ENCODE data around the gene SPRR1A.

Gene SPRR1A, protein sequence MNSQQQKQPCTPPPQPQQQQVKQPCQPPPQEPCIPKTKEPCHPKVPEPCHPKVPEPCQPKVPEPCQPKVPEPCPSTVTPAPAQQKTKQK

DNA sequence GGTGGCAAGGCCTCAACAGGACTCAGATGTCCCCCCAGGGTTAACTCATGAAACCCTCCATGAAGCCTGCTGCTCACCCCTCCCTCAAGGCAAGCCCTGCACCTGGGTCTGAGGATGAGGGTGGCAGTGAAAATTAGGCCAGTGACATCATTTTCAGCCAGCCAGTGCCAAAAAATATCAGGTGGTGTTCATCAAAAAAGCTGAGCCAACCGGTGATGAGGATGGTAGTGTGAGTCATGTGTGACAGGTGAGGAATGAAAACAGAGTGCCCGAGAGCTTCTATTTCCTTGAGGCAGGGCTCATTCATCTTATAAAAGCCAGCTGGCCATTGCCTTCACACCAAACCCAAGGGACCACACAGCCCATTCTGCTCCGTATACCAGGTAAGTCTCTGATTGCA lies at the start of gene SPRR1A:
Gene SPRR1A (plus strand): TSS at position 339 of the 400 bp plus-strand sequence. CDS start 1,150 bp downstream, outside the sequence.
- no peak for FAIRE-seq

DNA sequence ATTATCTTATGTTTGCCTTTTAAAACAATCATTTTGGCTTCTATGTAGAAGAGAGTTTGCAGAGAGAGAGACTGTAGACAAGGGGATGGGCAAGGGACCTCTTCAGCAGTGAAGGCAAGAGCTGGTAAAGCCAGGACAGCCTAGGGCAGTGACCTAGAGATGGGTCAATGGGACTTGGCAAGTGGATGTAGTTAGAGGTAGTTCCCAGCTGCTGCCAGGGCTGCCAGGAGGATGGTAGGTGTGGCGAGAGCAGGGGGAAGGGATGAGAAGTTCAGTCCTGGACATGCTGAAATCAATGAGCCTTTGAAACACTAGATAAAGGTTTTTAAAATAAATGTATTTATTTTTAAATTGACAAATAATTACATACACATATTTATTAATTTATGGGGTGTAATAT lies 43.3 kb upstream of the SPRR1A start:
- FAIRE-seq, result no peak

DNA sequence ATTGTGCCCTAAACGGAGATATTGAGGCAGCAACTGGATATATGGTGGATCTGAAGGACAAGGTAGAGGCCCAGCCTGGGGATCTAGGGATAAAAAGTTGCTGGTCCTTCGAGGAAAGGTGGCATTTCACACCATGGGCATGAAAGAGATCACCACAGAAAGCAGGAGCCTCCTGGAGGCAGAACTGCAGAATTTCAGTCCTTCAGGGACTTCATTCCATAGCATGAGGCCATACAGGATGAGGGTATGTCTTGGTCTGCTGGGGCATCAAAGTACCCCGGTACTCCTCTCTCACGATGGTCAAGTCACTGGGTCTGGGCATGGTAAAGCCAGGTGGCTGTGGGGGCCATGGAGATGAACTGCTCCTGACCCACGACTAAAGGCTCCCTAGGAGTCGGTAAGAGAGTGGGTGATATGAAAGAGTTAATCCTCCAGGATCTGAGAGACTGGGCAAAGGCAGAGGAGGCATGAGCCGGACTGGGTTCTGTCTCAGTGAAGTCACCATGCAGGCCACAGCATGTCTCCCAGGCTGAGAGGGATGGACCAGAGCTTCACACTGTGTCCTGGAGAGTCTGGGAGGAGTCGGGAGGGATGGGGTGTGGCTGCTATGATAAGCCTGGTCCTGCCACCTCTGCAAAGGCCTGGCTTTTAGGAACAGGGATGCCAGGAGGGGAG lies 42.7 kb upstream of the SPRR1A start:
- no peak for FAIRE-seq

DNA sequence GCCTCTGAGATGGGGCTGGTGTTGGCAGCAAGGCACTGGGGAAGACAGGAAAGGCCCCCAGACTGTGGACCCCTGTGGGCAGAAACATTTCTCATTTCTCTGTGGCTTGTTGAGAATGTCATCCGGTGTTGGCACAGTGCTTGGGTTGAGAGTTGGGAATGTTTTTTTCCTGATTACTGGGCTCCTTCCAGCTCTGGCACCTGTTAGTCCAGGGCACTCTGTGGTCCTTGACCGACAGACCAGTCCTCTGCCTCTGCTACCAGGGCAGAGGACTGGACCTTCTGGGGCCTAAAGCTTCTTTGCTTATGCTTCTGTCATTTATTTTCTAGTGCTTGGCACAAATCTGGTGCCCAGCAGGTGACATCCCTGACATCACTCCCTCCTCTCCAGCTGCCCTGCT lies 41.7 kb upstream of the SPRR1A start:
- FAIRE-seq, result no peak

DNA sequence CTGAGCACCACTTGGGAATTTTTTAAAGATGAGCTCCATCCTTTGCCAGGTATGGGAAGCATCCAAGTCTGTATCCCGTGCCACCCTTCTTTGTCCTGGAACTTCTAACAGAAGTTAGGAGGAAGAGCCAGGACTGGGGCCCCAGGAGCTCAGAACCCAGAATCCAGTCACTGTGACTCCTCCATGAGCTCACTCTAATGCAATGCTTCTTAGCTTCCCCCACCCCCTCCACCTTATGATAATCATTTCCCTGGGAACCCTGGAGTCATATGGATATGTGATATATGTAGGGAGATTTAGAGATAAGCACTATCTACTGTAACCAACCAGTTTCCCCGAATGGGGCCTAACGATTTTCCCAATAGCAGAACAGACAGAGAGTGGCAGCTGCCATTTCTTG lies 37.6 kb upstream of the SPRR1A start:
- no peak for FAIRE-seq

DNA sequence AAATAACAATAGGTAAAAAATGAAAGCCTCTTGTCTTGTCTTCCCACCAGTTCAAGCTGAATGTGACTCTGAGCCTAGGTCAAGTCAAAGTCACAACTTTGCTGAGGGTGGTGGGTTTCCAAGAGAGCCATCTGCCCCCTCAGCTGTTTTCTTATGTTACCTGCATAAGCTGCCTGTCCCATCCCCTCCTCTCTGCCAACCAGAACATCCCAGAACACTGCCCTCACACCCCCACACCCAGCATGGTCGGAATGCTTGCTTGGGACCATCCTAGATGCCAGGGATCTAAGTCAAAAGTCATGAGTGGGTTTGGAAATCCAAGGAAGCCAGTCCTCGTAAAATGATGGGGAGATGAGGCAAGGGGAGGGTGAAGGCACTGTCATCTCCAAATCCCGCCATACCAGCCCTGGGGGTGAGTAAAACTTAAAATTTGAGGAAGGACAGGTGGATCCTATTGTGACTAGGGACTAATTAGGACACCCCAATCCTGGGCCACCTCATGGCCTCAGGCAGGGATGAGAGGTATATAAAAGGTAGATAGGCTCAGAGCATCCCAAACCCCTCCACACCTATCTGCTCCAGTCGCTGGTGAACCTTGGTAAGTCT lies 37.1 kb upstream of the SPRR1A start, which contains the start of gene SPRR5:
Gene SPRR5 (plus strand): TSS at position 556 of the 606 bp plus-strand sequence. CDS start 1,349 bp downstream, outside the sequence.
- no peak for FAIRE-seq

DNA sequence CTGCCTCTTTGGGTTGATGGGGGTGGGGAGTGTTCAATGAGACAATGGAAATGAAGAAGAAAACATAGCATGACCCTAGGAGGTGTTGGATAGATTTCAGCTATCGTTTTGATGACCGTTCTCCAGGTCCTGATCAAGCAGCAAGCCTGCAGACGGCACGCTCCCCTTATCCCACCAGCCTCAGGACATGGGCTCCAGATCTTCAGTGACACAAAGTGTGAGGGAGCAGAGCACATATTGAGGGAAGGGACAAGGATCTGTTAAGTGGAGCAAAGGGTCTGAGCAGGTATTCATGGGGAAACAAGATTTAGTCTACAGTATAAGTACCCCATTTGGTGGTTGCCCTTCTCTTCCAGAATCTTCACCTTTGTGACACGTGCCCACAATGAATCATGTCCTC lies 32.2 kb upstream of the SPRR1A start:
- no peak for FAIRE-seq

DNA sequence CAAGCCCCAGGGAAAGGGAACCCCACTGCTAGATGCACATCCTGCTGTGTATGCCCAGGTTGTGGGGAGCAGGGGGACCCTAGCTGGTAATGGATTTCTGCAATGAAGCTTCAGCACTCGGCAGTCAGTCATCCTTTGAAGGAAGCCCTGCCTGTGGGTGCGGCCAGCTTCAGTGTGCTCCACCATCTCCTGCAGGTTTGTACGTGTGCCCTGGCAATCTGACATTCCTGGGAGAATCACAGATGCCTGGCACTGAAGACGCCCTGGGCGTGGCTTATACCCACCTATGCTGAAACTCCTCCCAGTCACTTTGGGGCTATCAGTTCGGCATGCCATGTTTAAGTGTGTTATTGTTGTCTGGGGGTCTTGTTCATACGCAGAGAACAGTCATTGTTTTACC lies 30.1 kb upstream of the SPRR1A start:
- FAIRE-seq, result no peak

DNA sequence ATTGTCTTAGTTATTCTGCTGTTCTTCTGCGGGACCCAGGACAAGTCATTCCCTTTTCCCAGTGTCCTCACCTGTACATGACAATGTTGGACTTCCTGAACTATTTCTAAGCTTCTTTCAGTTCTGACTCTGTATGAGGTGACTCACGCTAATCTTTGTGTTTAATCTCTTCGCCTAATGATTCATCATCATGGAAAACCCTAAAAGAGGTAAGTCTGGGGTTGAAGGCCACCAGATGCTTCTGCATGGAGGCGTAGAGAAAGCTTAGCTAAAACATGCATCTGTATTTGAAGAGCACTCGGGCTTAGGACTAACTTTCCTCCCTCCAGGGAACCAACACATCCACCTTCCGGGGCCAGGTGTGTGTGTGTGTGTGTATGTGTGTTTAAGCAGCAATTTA lies 29.4 kb upstream of the SPRR1A start:
- no peak for FAIRE-seq

DNA sequence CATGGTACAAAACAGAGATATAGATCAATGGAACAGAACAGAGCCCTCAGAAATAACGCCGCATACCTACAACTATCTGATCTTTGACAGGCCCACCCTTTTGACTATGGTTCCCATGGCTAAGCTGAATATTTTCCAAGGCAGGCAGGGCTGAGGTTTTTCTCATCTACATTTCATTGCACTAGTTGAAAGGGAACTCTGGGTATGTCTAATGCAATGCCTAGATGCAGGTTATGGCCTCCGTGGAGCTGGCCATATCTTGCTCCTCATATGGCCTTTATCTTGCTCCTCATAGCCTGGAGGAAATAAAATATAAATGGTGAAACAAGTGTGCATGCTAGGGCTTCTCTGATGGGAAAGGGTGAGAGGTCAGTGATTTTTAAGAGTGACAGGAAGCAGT lies 26.3 kb upstream of the SPRR1A start:
- no peak for FAIRE-seq

DNA sequence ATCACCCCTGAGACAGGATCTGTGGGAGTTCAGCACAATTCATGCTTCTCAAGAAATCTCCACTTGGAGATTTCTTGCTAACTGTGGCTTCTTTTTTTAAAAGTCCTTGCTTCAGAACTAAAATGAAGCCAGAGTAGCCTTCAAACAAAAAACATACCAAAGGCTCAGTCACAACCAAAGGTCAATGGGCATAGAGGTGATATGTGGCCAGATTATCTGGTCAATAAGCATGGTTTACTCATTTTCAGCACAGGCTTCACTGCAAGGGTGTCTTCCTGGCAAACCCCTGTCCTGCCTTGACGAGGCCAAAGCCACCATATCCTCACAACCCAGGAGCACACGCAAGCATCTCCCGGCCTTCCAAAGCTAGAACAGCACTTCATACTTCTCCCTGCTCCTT lies 24.6 kb upstream of the SPRR1A start:
- no peak for FAIRE-seq

DNA sequence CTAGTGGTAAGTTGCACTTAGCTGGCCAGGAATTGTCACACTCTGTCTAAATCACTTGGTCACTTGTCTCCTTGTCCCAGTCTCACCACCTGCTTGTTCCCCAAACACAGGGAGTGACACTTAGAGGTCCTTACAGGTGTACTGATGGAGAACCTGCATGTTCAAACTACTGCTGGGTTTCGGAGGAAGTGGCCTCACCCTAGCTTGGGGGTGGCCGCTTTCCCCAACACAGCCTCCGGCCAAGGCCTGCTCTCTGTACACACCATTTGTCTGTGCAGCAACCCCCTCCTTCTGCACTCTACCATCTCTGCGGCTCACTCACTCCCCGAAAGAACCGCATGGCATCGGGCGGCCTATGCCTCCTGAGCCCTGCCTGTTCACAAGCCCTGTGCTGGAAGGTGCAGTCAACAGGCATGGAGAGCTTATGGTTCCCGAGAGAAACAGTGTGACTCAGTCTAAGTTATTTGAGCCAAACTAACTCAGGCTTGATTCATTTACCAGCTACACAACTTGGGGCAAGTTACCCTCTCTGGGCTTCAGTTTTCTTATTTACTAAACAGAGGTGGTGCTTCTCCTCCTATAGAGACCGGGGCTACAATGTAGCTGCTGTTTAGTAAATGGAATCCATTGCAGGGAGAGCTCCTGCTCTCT lies 24.0 kb upstream of the SPRR1A start:
- no peak for FAIRE-seq

DNA sequence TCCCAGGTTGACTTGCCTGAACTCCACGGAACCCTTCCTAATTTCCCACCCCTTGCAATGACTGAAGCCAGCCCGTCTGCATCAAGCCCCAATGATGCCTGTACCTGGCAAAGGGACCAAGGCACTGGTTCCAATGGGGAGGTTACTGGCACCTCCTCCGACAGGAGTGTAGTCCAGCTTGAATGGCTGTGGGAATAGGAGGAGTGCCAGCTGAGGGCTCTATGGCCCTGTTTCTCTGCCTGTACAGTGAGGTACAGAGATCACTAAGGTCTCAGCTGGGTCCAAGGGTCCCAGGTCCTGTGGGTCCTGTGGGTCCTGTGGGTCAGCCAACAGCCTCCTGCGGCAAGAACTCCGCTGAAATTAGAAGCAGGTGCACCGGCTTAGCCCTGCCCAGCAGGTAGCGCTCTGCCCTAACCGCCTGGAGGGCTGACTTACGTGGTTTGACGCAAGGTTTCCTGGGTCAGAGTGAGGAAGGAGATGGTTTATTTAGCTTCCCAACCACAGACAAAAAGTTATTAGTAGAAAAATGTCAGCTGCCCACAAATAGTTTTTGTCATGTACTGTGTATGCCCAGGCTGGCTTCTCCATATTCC lies 23.3 kb upstream of the SPRR1A start:
- no peak for FAIRE-seq

DNA sequence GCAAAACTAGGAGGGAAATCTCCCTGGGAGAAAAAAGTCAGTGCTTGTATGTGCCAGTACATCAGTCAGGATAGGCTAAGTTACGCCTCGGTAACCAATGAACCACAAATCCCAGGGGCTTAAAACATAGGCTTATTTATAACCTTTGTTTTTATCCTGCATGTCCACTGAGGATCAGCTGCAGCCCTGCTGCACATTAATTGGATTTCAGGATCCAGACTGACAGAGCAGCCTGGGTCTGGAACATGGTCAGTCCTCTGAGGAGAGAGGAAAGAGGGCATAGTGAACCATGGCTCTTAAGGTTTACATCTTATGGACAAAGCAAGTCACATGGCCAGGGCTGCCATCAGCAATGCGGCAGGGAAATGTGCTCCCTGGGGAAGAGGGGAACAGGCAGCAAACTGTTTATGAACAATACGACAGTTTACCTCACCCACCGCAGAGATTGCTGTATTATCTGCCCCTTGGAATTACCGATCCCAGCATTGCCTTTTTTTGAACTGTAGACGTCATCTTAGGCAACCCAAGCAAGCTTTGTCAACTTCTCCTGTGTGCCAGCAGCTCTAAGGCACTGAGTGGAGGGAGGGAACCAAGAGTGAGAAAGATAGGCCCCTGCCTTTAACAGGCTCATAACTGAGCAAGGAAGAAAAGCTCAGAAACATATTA lies 22.5 kb upstream of the SPRR1A start:
- FAIRE-seq, result no peak

DNA sequence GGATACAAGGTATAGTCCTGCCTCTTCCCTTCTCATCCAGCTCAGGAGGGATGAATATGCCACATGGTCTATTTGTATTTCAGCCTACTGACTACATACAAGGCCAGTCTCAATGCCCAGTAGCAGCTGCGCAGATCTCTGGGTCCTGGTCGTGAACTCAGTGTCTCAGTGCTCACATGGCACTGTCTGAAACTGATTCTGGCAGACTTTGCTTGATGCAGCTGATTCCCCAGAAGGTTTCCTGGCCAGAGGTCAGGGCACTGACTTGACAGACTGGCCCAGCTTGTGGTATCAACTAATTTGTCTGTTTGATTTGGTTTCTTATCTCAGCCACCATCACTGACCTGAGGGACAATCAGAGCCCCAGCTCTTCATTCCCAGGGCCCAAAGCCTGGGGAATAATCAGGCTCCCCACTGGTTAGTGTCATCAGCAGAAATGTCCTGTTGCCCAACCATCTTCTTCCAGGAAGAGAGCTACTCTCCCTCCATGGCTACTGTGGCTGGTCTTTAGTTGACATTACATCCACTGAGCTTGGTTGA lies 20.9 kb upstream of the SPRR1A start:
- no peak for FAIRE-seq

DNA sequence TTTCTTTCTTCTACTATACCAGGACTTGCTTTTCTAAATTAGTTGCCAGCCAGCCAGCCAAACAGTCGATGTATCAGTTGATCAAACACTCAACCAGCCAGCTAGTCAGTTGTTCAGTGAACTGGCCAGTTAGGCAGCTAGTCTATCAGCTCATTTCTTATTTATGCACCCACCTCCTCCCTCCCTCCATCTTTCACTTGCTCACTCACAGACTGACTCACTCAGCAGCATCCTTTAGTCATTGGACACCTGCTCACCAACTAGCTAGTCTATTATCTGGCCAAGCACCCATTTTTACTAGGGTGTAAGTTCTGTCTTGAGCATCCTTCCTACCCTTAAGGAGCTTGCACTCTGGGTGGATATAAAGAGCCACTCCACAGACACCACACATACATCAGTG lies 19.3 kb upstream of the SPRR1A start:
- no peak for FAIRE-seq

DNA sequence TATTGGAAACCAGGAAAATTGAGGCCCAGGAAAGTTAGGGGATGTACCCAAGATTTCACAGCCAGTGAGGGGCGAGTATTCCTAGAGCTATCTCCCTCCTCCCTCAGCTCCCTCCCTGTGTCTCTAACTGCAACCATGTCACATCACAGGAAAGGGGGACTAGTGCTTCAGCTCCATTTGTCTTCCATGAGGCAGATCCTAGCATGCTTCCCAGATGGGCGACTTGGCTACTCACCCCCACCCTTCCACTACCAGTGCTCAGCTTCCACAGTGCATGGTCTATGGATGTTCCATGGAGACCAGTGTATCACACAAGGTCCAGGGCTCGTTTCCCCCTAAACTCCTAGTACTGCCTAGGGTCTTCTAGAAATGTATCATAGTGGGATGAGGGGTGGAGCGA lies 18.0 kb upstream of the SPRR1A start:
- FAIRE-seq, result no peak

DNA sequence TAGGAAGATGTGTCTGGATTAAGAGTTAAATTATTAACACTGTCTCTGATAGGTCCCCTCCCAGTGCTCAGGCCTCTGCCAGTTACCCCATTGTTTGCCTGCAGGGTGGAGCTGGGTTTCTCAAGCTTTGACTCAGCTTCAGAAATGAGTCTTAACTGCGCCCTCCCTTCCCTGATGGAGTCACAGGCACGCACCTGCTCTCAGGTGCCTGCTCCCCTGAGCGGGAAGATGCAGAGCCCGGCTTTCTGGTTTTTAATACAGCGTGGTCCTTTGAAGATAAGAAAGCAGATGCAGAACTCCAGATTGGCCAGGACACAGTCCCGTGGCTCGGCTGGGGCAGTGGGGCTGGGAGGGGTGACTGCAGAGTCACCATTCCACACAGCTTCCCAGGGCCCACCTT lies 16.7 kb upstream of the SPRR1A start:
- no peak for FAIRE-seq

DNA sequence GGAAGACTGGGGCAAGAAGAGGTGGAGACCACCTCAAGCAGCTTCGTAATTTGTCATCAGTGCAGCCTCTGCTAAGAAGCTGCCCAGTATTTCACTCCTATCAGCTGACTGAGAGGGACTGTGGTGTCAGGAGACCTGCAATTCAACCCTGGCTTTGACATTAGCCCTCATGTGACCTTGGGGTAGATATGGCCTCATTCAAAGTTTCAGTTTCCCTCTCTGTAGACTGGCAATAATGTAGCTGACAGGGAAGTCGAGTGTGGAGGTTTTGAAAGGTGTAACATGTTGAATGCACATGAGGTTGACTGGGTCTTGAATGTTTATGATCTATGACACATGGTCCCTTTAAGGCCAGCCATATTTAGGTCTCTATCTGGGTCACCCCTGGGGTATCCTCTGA lies 15.6 kb upstream of the SPRR1A start:
- FAIRE-seq, result no peak

DNA sequence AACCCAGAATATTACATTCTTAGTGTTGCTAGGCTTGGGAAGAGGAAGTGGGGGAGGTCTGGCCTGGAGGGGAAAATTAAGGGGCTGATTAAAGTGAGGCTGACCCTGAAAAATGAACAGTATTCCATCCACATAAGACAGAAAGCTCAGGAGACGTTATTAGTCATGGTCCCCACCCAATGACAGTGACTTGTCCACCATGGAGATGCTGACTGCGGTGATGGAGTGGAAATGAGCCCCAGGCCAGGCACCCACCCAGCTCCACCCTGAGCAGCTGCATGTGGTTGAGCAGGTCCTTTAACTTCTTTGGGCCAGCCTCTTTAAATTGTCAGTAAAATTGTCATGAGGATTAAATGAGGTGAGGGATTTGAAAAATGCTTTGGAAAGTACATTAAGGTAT lies 14.8 kb upstream of the SPRR1A start:
- no peak for FAIRE-seq

DNA sequence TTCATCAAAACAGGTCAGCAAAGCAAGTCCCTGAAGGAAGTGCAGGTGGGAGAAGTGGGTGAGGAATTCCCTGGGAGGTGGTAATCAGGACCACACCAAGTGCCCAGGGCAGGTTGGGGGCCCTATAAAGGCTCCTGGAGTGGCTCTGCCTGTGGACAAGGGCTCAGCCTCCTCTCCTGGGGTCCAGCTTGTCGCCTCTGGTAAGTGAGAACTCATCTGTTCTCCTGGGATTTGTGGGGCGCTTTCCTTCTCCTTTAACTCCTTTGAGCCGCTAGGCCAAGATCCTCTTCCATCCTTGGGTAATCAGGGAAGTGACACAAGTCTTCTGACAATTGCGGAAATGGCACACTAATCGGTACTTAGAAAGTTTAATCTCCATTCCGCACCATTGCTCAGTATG lies 13.4 kb upstream of the SPRR1A start, which contains the start of gene SPRR4:
Gene SPRR4 (plus strand): TSS at position 154 of the 400 bp plus-strand sequence. CDS start 1,243 bp downstream, outside the sequence.
- FAIRE-seq, result no peak

DNA sequence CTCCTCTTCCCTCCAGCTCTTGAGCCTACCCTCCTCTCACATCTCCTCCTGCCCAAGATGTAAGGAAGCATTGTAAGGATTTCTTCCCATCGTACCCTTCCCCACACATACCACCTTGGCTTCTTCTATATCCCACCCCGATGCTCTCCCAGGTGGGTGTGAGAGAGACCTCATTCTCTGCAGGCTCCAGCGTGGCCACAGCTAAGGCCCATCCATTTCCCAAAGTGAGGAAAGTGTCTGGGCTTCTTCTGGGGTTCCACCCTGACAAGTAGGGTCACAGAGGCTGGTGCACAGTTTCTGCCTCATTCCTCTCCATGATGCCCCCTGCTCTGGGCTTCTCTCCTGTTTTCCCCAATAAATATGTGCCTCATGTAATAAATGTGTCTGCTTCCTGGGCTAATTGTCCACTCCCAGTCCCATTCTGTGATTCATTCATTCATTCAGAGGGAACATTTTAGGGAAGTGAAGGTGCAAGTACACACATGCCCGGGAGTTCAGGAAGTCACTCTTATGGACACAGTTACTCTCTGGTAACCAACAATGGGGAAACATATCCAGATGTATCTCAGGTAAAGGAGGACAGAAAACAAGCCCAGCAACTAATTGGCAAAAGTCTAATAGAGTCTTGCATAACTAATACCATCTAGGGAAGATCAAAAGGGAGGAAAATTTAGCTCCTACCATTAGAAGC lies 11.5 kb upstream of the SPRR1A start:
- FAIRE-seq, result no peak

All from colon (tissue), 2 donors.